ENCODE results near the gene IGFL4. TPM values are rescaled to one million over a fixed set of nuclear protein-coding genes. Genes with fewer than 3 reads are reported as not detected.
A peak's percentile ranks its signal among the peaks of the same experiment; 100 is the strongest.

Gene IGFL4
- total RNA-seq, 1 donor from 2014 or later: 2.3 TPM

DNA sequence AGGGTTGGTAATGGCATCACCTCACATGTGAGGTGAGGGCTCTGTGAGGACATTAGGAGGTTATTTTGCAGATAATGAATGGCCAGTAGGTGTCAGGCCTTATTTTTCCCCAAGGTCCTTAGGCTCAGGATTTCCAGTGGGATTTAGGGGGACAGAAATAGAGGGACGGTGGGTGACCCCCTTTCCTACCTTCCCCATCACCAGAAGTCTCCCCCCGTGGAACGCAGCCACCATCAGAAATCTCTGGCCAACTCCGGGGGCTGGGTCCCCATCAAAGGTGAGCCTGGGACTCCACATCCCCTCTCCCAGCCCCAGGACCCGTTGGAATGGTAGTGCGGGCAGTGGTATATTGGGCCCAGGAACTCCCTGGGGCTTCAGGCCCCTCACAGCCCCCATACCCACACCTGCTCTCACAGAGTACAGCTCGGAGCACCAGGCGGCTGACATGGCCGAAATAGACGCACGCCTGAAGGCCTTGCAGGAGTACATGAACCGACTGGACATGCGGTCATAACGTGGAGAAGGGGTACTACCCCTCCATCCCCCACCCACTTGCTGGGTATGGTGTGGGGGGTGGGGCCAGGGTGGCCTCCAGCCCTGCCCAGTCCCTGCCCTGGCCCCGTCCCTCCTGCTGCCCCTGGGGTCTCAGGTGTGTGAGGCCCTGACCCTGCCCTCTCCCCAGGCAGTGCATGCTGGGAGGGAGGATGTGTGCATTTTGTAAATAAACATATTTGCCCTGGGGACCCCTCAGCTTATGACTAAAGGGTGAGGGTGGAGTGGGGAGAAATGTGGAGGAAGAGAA, 22.7 kb downstream of the IGFL4 start:
- Mint-ChIP-seq H3K4me1 (ENCODE audit: low read depth, unreplicated experiment) (peaks cover 4% of the 10 kb centered on the region), H3K27me3 (ENCODE audit: low read depth, unreplicated experiment) (peaks cover 25% of the 10 kb centered on the region), H3K27ac (ENCODE audit: unreplicated experiment) (no peak overlapping the region), H3K4me3 (ENCODE audit: unreplicated experiment) (no peak overlapping the region), H3K9me3 (ENCODE audit: unreplicated experiment) (no peaks in the 10 kb centered on the region), H3K36me3 (ENCODE audit: low read depth, unreplicated experiment) (peaks cover 8% of the 10 kb centered on the region)
- Histone ChIP-seq H3K9ac (ENCODE audit: low read length) (no peak overlapping the region), H3K27ac (ENCODE audit: low read depth, low read length) (no peak overlapping the region), H3K4me1 (ENCODE audit: insufficient read depth, low read length) (peaks cover 17% of the 10 kb centered on the region), H3K27me3 (ENCODE audit: insufficient read depth, low read length) (peaks cover 19% of the 10 kb centered on the region), H2AFZ (ENCODE audit: low read depth, low read length) (no peak overlapping the region), H3K79me2 (ENCODE audit: insufficient read depth, low read length) (no peaks in the 10 kb centered on the region), H3K4me2 (ENCODE audit: low read length) (no peak overlapping the region), H3K4me3 (ENCODE audit: insufficient read depth, low read depth, low read length) (no peak overlapping the region), H3K36me3 (ENCODE audit: insufficient read depth, low read length) (no peaks in the 10 kb centered on the region), H3K9me3 (ENCODE audit: insufficient read depth, low read depth, low read length) (no peaks in the 10 kb centered on the region), H4K20me1 (ENCODE audit: insufficient read depth, low read length) (peaks cover 50% of the 10 kb centered on the region)
- FAIRE-seq: no peak
- TF ChIP-seq, protein P1, sequence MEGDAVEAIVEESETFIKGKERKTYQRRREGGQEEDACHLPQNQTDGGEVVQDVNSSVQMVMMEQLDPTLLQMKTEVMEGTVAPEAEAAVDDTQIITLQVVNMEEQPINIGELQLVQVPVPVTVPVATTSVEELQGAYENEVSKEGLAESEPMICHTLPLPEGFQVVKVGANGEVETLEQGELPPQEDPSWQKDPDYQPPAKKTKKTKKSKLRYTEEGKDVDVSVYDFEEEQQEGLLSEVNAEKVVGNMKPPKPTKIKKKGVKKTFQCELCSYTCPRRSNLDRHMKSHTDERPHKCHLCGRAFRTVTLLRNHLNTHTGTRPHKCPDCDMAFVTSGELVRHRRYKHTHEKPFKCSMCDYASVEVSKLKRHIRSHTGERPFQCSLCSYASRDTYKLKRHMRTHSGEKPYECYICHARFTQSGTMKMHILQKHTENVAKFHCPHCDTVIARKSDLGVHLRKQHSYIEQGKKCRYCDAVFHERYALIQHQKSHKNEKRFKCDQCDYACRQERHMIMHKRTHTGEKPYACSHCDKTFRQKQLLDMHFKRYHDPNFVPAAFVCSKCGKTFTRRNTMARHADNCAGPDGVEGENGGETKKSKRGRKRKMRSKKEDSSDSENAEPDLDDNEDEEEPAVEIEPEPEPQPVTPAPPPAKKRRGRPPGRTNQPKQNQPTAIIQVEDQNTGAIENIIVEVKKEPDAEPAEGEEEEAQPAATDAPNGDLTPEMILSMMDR (IDR thresholded peaks at IDR 0.05; ENCODE audit: insufficient read depth, low read depth, low read length): no peak
- no peak for TF ChIP-seq EZH2 (IDR thresholded peaks at IDR 0.05; ENCODE audit: insufficient read depth, low read length)
- no peak for DNase-seq (ENCODE audit: low read depth)

DNA sequence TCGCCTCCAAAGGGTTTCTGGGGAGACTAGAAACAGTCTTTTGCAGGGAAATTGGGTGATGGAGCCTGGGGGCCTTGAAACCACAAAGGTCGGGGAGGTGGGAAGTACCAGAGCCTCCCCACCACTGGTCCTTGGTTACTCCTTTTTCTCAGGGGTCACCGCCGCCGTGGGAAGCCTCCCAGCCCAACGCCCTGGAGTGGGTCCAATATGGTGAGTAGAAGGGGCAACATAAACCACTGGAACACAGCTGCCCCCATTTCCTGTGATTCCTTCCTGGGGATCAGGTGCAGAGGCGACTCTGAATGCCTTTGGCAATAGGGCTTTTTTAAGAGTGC, 23.7 kb downstream of the IGFL4 start:
- Histone ChIP-seq H3K9me3 (ENCODE audit: insufficient read depth, low read depth, low read length) (no peaks in the 10 kb centered on the region), H4K20me1 (ENCODE audit: insufficient read depth, low read length) (peaks cover 50% of the 10 kb centered on the region), H3K4me3 (ENCODE audit: insufficient read depth, low read depth, low read length) (no peak overlapping the region), H3K4me1 (ENCODE audit: insufficient read depth, low read length) (peaks cover 17% of the 10 kb centered on the region), H2AFZ (ENCODE audit: low read depth, low read length) (no peak overlapping the region), H3K9ac (ENCODE audit: low read length) (no peak overlapping the region), H3K79me2 (ENCODE audit: insufficient read depth, low read length) (no peaks in the 10 kb centered on the region), H3K36me3 (ENCODE audit: insufficient read depth, low read length) (no peaks in the 10 kb centered on the region), H3K27ac (ENCODE audit: low read depth, low read length) (no peak overlapping the region), H3K27me3 (ENCODE audit: insufficient read depth, low read length) (peaks cover 12% of the 10 kb centered on the region), H3K4me2 (ENCODE audit: low read length) (no peak overlapping the region)
- FAIRE-seq: no peak
- DNase-seq (ENCODE audit: low read depth): no peak
- no peak overlapping the region for H3K27ac Mint-ChIP-seq (ENCODE audit: unreplicated experiment)
- H3K36me3 Mint-ChIP-seq (ENCODE audit: low read depth, unreplicated experiment): peaks cover 8% of the 10 kb centered on the region
- H3K9me3 Mint-ChIP-seq (ENCODE audit: unreplicated experiment): no peaks in the 10 kb centered on the region
- no peak for TF ChIP-seq EZH2 (IDR thresholded peaks at IDR 0.05; ENCODE audit: insufficient read depth, low read length)
- TF ChIP-seq, protein P1 (IDR thresholded peaks at IDR 0.05; ENCODE audit: insufficient read depth, low read depth, low read length): no peak
- peaks cover 4% of the 10 kb centered on the region for H3K4me1 Mint-ChIP-seq (ENCODE audit: low read depth, unreplicated experiment)
- peak overlapping the region; percentile 20 for H3K4me3 Mint-ChIP-seq (ENCODE audit: unreplicated experiment)
- H3K27me3 Mint-ChIP-seq (ENCODE audit: low read depth, unreplicated experiment): peaks cover 25% of the 10 kb centered on the region

Measured in astrocyte (in vitro differentiated cells and primary cell).